ENCODE results near the gene TSR1.

Gene TSR1

DNA sequence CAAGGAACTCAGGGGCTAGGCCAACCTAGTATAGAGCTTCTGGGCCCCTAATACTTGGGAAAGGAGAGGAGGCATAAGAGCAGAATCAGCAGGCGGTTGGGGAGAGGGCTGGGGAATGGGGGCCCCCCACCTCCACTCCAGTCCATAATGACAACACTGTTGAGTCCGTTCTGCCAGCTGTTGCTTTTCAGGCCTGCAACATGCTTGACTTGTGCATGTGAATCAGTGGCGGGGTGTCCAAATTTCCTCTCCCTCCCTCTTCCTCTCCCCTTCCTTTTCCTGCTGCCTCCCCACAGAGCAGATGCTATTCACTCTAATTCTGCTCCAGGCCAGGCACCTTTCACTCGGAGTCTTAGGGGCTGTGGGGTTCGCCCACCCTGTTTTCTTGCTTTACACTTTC is 32.8 kb upstream of the TSR1 start:
- TF ChIP-seq EZH2phosphoT487 (conservative IDR thresholded peaks at IDR 0.05; ENCODE audit: low read length), result no peak
- TF ChIP-seq, protein P1, sequence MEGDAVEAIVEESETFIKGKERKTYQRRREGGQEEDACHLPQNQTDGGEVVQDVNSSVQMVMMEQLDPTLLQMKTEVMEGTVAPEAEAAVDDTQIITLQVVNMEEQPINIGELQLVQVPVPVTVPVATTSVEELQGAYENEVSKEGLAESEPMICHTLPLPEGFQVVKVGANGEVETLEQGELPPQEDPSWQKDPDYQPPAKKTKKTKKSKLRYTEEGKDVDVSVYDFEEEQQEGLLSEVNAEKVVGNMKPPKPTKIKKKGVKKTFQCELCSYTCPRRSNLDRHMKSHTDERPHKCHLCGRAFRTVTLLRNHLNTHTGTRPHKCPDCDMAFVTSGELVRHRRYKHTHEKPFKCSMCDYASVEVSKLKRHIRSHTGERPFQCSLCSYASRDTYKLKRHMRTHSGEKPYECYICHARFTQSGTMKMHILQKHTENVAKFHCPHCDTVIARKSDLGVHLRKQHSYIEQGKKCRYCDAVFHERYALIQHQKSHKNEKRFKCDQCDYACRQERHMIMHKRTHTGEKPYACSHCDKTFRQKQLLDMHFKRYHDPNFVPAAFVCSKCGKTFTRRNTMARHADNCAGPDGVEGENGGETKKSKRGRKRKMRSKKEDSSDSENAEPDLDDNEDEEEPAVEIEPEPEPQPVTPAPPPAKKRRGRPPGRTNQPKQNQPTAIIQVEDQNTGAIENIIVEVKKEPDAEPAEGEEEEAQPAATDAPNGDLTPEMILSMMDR (IDR thresholded peaks at IDR 0.05; ENCODE audit: insufficient read depth, low read length, poor library complexity, severe bottlenecking), result no peak
- Histone ChIP-seq H3K36me3 (ENCODE audit: low read length) (no peaks in the 10 kb centered on the region), H3K79me2 (ENCODE audit: insufficient read depth, low read length) (no peaks in the 10 kb centered on the region), H3K4me3 (ENCODE audit: insufficient read depth, low read length, poor library complexity, severe bottlenecking) (no peak overlapping the region), H4K20me1 (ENCODE audit: low read depth, low read length) (no peaks in the 10 kb centered on the region), H3K27me3 (ENCODE audit: low read length) (no peaks in the 10 kb centered on the region), H2AFZ (ENCODE audit: low read depth, low read length, severe bottlenecking) (no peak overlapping the region), H3K9me2 (replicated peaks; ENCODE audit: insufficient read depth, low read length) (no peaks in the 10 kb centered on the region), H3K27ac (ENCODE audit: low read depth, low read length) (no peak overlapping the region), H3K9ac (ENCODE audit: low read length) (no peak overlapping the region), H3K4me2 (ENCODE audit: low read depth, low read length, poor library complexity, severe bottlenecking) (no peak overlapping the region), H3F3A (ENCODE audit: insufficient read depth) (no peaks in the 10 kb centered on the region), H3K9me3 (ENCODE audit: insufficient read depth, low read length) (no peaks in the 10 kb centered on the region)

DNA sequence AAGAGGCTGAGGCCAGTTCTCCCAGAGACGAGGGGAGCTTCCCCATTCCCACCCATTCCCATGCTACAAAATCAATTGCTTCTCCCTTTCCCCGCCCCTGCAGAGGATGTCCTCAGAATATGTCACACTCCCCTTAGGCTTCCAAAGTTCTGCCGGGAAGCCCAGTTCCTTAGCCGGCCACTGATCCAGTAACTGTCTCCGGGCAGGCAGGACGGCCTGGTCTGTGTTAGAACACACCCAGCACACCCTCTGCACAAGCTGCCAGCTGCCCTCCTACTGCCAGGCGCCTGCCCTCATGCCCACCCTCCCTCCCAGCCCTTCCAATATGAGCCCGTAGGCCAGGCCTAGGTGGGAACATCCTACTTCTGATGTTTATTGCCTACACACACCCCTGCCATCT is 32.1 kb upstream of the TSR1 start:
- no peaks in the 10 kb centered on the region for H4K20me1 ChIP-seq (ENCODE audit: low read depth, low read length)
- TF ChIP-seq EZH2phosphoT487 (conservative IDR thresholded peaks at IDR 0.05; ENCODE audit: low read length), result no peak
- no peaks in the 10 kb centered on the region for H3K9me3 ChIP-seq (ENCODE audit: insufficient read depth, low read length)
- H3K9ac ChIP-seq (ENCODE audit: low read length), result no peak overlapping the region
- no peaks in the 10 kb centered on the region for H3F3A ChIP-seq (ENCODE audit: insufficient read depth)
- no peak overlapping the region for H3K4me3 ChIP-seq (ENCODE audit: insufficient read depth, low read length, poor library complexity, severe bottlenecking)
- no peaks in the 10 kb centered on the region for H3K9me2 ChIP-seq (replicated peaks; ENCODE audit: insufficient read depth, low read length)
- H3K27me3 ChIP-seq (ENCODE audit: low read length), result no peaks in the 10 kb centered on the region
- H2AFZ ChIP-seq (ENCODE audit: low read depth, low read length, severe bottlenecking), result no peak overlapping the region
- H3K79me2 ChIP-seq (ENCODE audit: insufficient read depth, low read length), result no peaks in the 10 kb centered on the region
- no peaks in the 10 kb centered on the region for H3K36me3 ChIP-seq (ENCODE audit: low read length)
- no peak overlapping the region for H3K4me2 ChIP-seq (ENCODE audit: low read depth, low read length, poor library complexity, severe bottlenecking)
- no peak overlapping the region for H3K27ac ChIP-seq (ENCODE audit: low read depth, low read length)

DNA sequence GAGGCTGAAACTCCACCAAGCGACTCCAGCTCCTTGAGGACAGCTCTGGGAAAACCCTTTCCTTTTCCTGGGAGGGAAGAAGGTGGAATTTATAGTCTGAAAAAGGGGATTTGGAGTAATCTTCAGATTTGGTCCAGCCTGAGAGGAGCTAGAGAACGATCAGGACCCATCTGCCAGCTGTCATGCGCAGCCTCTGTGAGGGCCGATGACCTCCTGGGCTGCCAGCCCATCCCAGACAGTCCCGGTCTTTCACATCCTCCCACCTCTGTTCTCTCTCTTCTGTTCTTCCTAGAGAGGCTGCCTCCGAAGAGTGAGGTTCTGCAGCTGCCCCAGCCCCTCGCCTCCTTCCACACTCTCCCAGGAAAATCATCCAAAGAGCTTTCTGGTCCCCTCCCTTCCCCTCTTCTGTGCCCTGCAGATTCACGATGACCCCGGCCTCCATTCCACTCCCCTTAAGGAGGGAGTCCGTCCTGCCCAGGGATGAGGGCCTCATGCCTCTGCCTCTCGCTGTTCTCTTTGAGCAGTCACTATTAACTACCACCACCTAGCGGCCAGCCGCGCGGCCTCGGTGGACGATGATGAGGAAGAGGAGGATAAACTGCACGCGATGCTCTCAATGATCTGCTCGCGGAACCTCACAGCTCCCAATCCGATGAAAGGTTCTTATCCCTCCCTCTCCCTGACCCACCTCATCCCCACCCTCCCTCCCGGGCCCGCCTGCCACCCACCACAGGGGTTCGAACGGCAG is 30.7 kb upstream of the TSR1 start:
- no peaks in the 10 kb centered on the region for H3K36me3 ChIP-seq (ENCODE audit: low read length)
- H4K20me1 ChIP-seq (ENCODE audit: low read depth, low read length), result no peaks in the 10 kb centered on the region
- TF ChIP-seq EZH2phosphoT487 (conservative IDR thresholded peaks at IDR 0.05; ENCODE audit: low read length), result no peak
- TF ChIP-seq, protein P1 (IDR thresholded peaks at IDR 0.05; ENCODE audit: insufficient read depth, low read length, poor library complexity, severe bottlenecking), result no peak
- no peak overlapping the region for H3K4me2 ChIP-seq (ENCODE audit: low read depth, low read length, poor library complexity, severe bottlenecking)
- no peaks in the 10 kb centered on the region for H3K9me2 ChIP-seq (replicated peaks; ENCODE audit: insufficient read depth, low read length)
- H3K79me2 ChIP-seq (ENCODE audit: insufficient read depth, low read length), result no peaks in the 10 kb centered on the region
- H3K27me3 ChIP-seq (ENCODE audit: low read length), result no peaks in the 10 kb centered on the region
- H2AFZ ChIP-seq (ENCODE audit: low read depth, low read length, severe bottlenecking), result no peak overlapping the region
- H3K4me3 ChIP-seq (ENCODE audit: insufficient read depth, low read length, poor library complexity, severe bottlenecking), result no peak overlapping the region
- H3K27ac ChIP-seq (ENCODE audit: low read depth, low read length), result no peak overlapping the region
- no peaks in the 10 kb centered on the region for H3K9me3 ChIP-seq (ENCODE audit: insufficient read depth, low read length)
- H3F3A ChIP-seq (ENCODE audit: insufficient read depth), result no peaks in the 10 kb centered on the region
- no peak overlapping the region for H3K9ac ChIP-seq (ENCODE audit: low read length)

DNA sequence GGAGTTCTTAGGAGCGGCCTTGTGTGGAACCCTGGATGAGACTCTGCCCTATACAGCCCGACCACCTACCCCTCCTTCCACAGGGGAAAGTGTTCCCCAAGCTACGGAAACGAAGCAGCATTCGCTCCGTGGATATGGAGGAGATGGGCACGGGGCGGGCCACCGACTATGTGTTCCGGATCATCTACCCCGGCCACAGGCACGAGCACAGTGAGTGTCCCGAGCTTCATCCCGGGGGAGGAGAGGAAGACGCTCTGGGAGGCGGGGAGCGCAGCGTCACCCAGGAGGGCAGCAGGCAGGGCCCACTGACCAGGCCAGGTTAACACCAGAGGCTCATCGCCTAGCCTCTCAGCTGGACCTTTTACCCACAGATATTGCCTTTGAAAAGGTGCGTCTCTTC is 28.9 kb upstream of the TSR1 start:
- H3K9ac ChIP-seq (ENCODE audit: low read length), result no peak overlapping the region
- TF ChIP-seq EZH2phosphoT487 (conservative IDR thresholded peaks at IDR 0.05; ENCODE audit: low read length), result no peak
- TF ChIP-seq, protein P1 (IDR thresholded peaks at IDR 0.05; ENCODE audit: insufficient read depth, low read length, poor library complexity, severe bottlenecking), result no peak

More for the DNA sequence above, 28.9 kb upstream of the TSR1 start:
- no peaks in the 10 kb centered on the region for H3K27me3 ChIP-seq (ENCODE audit: low read length)
- H3K79me2 ChIP-seq (ENCODE audit: insufficient read depth, low read length), result no peaks in the 10 kb centered on the region
- no peaks in the 10 kb centered on the region for H3K9me3 ChIP-seq (ENCODE audit: insufficient read depth, low read length)
- no peak overlapping the region for H2AFZ ChIP-seq (ENCODE audit: low read depth, low read length, severe bottlenecking)
- H3F3A ChIP-seq (ENCODE audit: insufficient read depth), result no peaks in the 10 kb centered on the region
- H3K4me3 ChIP-seq (ENCODE audit: insufficient read depth, low read length, poor library complexity, severe bottlenecking), result no peak overlapping the region
- no peaks in the 10 kb centered on the region for H4K20me1 ChIP-seq (ENCODE audit: low read depth, low read length)
- H3K27ac ChIP-seq (ENCODE audit: low read depth, low read length), result no peak overlapping the region
- no peak overlapping the region for H3K4me2 ChIP-seq (ENCODE audit: low read depth, low read length, poor library complexity, severe bottlenecking)
- no peaks in the 10 kb centered on the region for H3K9me2 ChIP-seq (replicated peaks; ENCODE audit: insufficient read depth, low read length)
- no peaks in the 10 kb centered on the region for H3K36me3 ChIP-seq (ENCODE audit: low read length)

All from SU-DHL-6 (cell line).